SK-N-SH (cell line): Measurements from ENCODE around the gene RSRC1. TPM values are rescaled to one million over a fixed set of nuclear protein-coding genes. Genes with fewer than 3 reads are reported as not detected.
A peak's percentile ranks its signal among the peaks of the same experiment; 100 is the strongest.

Experiments
- CTCF ChIA-PET: fragments of 300-600, 350-600 bp; formaldehyde crosslinking; extraction: SDS; loops from one replicate; lab custom pipeline; 2021; lab: Yijun Ruan, JAX
- POLR2A ChIA-PET: fragments of 350-600 bp; sonication (Branson Sonifier 250); formaldehyde crosslinking; extraction: SDS; loops from one replicate; lab custom pipeline; 2020; ENCODE audit warnings: antibody characterized with exemption, inconsistent platforms; lab: Yijun Ruan, JAX
- DNase-seq: peaks from one replicate; pipeline ENCODE4 v3.0.0; 2012
- H2AFZ ChIP-seq: fragments of 200-600 bp; sonication (generic); 2 replicates; pipeline ENCODE4 v1.8.1; 2016; ENCODE audit warnings: antibody characterized with exemption, mild to moderate bottlenecking, low read depth
- H3F3A ChIP-seq: fragments of 200-600 bp; sonication (generic); replicated peaks from 2 replicates; pipeline ENCODE3; 2016; ENCODE audit warnings: antibody characterized with exemption, mild to moderate bottlenecking; ENCODE audit not compliant: insufficient read depth
- H3K27ac ChIP-seq, 2 experiments: fragments of 200-500 bp in 1 of 2; fragments of 200-600 bp in 1 of 2; sonication (Bioruptor generic) in 1 of 2; sonication (generic), shearing (Covaris generic) in 1 of 2; 2 replicates each; pipeline versions ENCODE4 v1.5.1 to v1.6.1; 2014 to 2016; ENCODE audit warnings: low read depth in 2 of 2, inconsistent platforms in 1 of 2, low read length in 1 of 2, mild to moderate bottlenecking in 1 of 2, mixed read lengths in 1 of 2
- H3K27me3 ChIP-seq: fragments of 200-600 bp; sonication (generic), shearing (Covaris generic); 2 replicates; pipeline ENCODE4 v1.6.1; 2016; ENCODE audit warnings: mixed run types; ENCODE audit not compliant: insufficient read depth
- H3K36me3 ChIP-seq, 2 experiments: fragments of 200-500 bp in 1 of 2; fragments of 200-600 bp in 1 of 2; sonication (Bioruptor generic) in 1 of 2; sonication (generic) in 1 of 2; replicated peaks in 1 of 2; 2 replicates each; pipeline versions ENCODE3 to v1.5.1; 2014 to 2016; ENCODE audit warnings: low read length in 1 of 2, mild to moderate bottlenecking in 1 of 2; ENCODE audit not compliant: insufficient read depth in 2 of 2, control insufficient read depth in 1 of 2
- H3K4me1 ChIP-seq, 2 experiments: fragments of 200-500 bp in 1 of 2; fragments of 200-600 bp in 1 of 2; sonication (Bioruptor generic) in 1 of 2; sonication (generic), shearing (Covaris generic) in 1 of 2; 2 replicates each; pipeline versions ENCODE4 v1.5.1 to v1.6.1; 2014 to 2016; ENCODE audit warnings: low read depth in 1 of 2, low read length in 1 of 2, mixed run types in 1 of 2; ENCODE audit not compliant: insufficient read depth in 2 of 2, control insufficient read depth in 1 of 2
- H3K4me2 ChIP-seq: fragments of 200-600 bp; sonication (generic), shearing (Covaris generic); 2 replicates; pipeline ENCODE4 v1.6.1; 2017; ENCODE audit warnings: mixed run types
- H3K4me3 ChIP-seq, 2 experiments: fragments of 200-500 bp in 1 of 2; fragments of 200-600 bp in 1 of 2; sonication (Bioruptor generic) in 1 of 2; sonication (generic), shearing (Covaris generic) in 1 of 2; 2 replicates each; pipeline versions ENCODE4 v1.5.1 to v1.8.1; 2014 to 2016; ENCODE audit warnings: low read depth in 2 of 2, inconsistent platforms in 1 of 2, low read length in 1 of 2, mild to moderate bottlenecking in 1 of 2, mixed read lengths in 1 of 2, moderate library complexity in 1 of 2
- H3K79me2 ChIP-seq: fragments of 200-600 bp; sonication (generic); 2 replicates; pipeline ENCODE4 v1.8.1; 2017; ENCODE audit warnings: mild to moderate bottlenecking; ENCODE audit not compliant: insufficient read depth
- H3K9ac ChIP-seq: fragments of 200-600 bp; sonication (generic); 2 replicates; pipeline ENCODE4 v1.6.1; 2017; ENCODE audit warnings: mixed run types
- H3K9me2 ChIP-seq: fragments of 200-600 bp; sonication (generic); 2 replicates; pipeline ENCODE4 v1.6.1; 2017; ENCODE audit warnings: mixed run types
- H3K9me3 ChIP-seq: fragments of 200-600 bp; sonication (generic); 2 replicates; pipeline ENCODE4 v1.6.1; 2017; ENCODE audit warnings: mixed run types, mild to moderate bottlenecking, moderate library complexity
- H4K20me1 ChIP-seq: fragments of 200-600 bp; sonication (generic); 2 replicates; pipeline ENCODE4 v1.6.1; 2017; ENCODE audit warnings: mild to moderate bottlenecking, mixed run types; ENCODE audit not compliant: insufficient read depth
- EP300 ChIP-seq, 2 experiments: IDR thresholded peaks; 2 replicates each; pipeline versions ENCODE4 v1.4.0 to v1.6.1; 2012; ENCODE audit warnings: borderline replicate concordance in 1 of 2, low read depth in 1 of 2, low read length in 1 of 2
- FOXM1 ChIP-seq: IDR thresholded peaks from 2 replicates; pipeline ENCODE4 v1.4.0; 2012; ENCODE audit warnings: low read depth, mild to moderate bottlenecking
- JUND ChIP-seq: IDR thresholded peaks from 2 replicates; pipeline ENCODE4 v1.4.0; 2012
- NFIC ChIP-seq: IDR thresholded peaks from 2 replicates; pipeline ENCODE4 v1.4.0; 2012; ENCODE audit warnings: borderline replicate concordance
- NRF1 ChIP-seq: IDR thresholded peaks from 2 replicates; pipeline ENCODE4 v1.6.1; 2012; ENCODE audit warnings: low read depth, mild to moderate bottlenecking, low read length
- RXRA ChIP-seq: IDR thresholded peaks from 2 replicates; pipeline ENCODE4 v1.4.0; 2012; ENCODE audit warnings: low read depth, mild to moderate bottlenecking, borderline replicate concordance
- TCF12 ChIP-seq: IDR thresholded peaks from 2 replicates; pipeline ENCODE4 v1.4.0; 2012
- ZBTB33 ChIP-seq: IDR thresholded peaks from 2 replicates; pipeline ENCODE4 v1.4.0; 2012; ENCODE audit warnings: low read depth, borderline replicate concordance
- WGBS: methylation state at CpG from one replicate; pipeline ENCODE4 v1.1.6; 2017; ENCODE audit warnings: low lambda C conversion rate; 5-methylcytosine and 5-hydroxymethylcytosine counted together
- polyA plus RNA-seq, 3 experiments: library from polyadenylated mRNA; depleted of rRNA; stranded (reverse); fragments of >200 nt; gene quantifications; 2 replicates each; pipeline ENCODE4 v1.2.3, GENCODE V29; 2012
- TF ChIP-seq, protein P1 (sequence below): IDR thresholded peaks from 2 replicates; pipeline ENCODE4 v1.4.0; 2012; ENCODE audit warnings: low read depth, borderline replicate concordance
- TF ChIP-seq, protein P2 (sequence below): IDR thresholded peaks from 2 replicates; pipeline ENCODE4; 2012

The RSRC1 gene
- polyA plus RNA-seq, 1 of the 3 experiments (the other 2 are of a cell fraction) = 4.5 TPM

DNA sequence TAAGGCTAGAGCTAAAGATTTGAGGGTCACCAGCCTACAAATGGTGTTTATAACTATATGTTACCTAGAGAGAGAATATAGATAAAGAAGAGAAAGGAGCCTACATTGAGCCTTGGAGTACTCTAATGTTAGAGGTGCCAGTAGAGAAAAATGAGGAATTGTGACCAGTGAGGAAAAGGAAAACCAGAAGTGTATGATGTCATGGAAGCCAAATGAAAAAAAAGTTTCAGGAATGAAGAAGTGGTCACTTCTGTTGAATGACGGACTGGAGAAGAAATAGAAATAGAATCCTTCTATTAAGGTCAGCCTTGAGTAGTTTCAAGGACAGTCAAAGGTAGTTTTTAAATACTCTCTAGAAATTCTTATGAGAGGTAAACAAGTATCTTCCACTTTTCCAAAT lies 409.9 kb downstream of the RSRC1 start:
- Histone ChIP-seq H3K36me3 (no peaks in the 10 kb centered on the region), H2AFZ (no peak overlapping the region), H3K27ac (no peak overlapping the region; a peak in 1 of 4 replicates), H3K27me3 (no peaks in the 10 kb centered on the region), H3K9me2 (no peaks in the 10 kb centered on the region), H3F3A (peaks cover 7% of the 10 kb centered on the region), H3K4me2 (no peak overlapping the region), H3K4me3 (no peak overlapping the region), H3K79me2 (no peaks in the 10 kb centered on the region; the same call in 1 of the 2 replicates), H4K20me1 (no peaks in the 10 kb centered on the region), H3K9me3 (no peaks in the 10 kb centered on the region), H3K9ac (no peak overlapping the region), H3K4me1 (no peaks in the 10 kb centered on the region; a peak in 2 of 4 replicates)
- POLR2A ChIA-PET = no interaction called here
- TF ChIP-seq JUND (no peak), ZBTB33 (no peak), NFIC (no peak), FOXM1 (no peak), NRF1 (no peak), TCF12 (no peak), EP300 (IDR thresholded peaks at IDR 0.05; ENCODE audit: borderline replicate concordance in 1 of 2, low read depth in 1 of 2, low read length in 1 of 2) (no peak)
- TF ChIP-seq, protein P1, sequence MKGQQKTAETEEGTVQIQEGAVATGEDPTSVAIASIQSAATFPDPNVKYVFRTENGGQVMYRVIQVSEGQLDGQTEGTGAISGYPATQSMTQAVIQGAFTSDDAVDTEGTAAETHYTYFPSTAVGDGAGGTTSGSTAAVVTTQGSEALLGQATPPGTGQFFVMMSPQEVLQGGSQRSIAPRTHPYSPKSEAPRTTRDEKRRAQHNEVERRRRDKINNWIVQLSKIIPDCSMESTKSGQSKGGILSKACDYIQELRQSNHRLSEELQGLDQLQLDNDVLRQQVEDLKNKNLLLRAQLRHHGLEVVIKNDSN = no peak
- CTCF ChIA-PET = interaction anchor here (0.9 kb wide), 2 partner anchors 8 to 12 kb away, joined by 3 read pairs; no protein-coding TSS in a partner anchor
- no peak for DNase-seq
- WGBS = 93% methylated on average over 1 of the region's 1 CpG

GRCh38 chr3:158520433-158520832 lies 410.5 kb downstream of the RSRC1 start:
- no peak for DNase-seq
- no peaks in the 10 kb centered on the region; the same call in 1 of the 2 replicates for H3K79me2 ChIP-seq
- peaks cover 7% of the 10 kb centered on the region for H3F3A ChIP-seq
- H3K4me2 ChIP-seq = no peak overlapping the region
- ChIA-PET CTCF (no interaction called here), POLR2A (no interaction called here)
- peak overlapping the region in 1 of 2 experiments; percentile 47; a peak in 1 of 4 replicates for H3K27ac ChIP-seq
- H2AFZ ChIP-seq = no peak overlapping the region
- TF ChIP-seq TCF12 = peak; percentile 54
- TF ChIP-seq, protein P2, sequence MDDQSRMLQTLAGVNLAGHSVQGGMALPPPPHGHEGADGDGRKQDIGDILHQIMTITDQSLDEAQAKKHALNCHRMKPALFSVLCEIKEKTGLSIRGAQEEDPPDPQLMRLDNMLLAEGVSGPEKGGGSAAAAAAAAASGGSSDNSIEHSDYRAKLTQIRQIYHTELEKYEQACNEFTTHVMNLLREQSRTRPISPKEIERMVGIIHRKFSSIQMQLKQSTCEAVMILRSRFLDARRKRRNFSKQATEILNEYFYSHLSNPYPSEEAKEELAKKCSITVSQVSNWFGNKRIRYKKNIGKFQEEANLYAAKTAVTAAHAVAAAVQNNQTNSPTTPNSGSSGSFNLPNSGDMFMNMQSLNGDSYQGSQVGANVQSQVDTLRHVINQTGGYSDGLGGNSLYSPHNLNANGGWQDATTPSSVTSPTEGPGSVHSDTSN = peak; percentile 55
- TF ChIP-seq RXRA = no peak
- 0 out of 2 replicates have a peak, but pooled peaks have one; percentile 15 for TF ChIP-seq JUND
- H3K9me2 ChIP-seq = no peaks in the 10 kb centered on the region
- H3K4me1 ChIP-seq = no peaks in the 10 kb centered on the region; a peak in 2 of 4 replicates
- no peaks in the 10 kb centered on the region for H3K9me3 ChIP-seq
- H4K20me1 ChIP-seq = no peaks in the 10 kb centered on the region
- H3K4me3 ChIP-seq = no peak overlapping the region
- no peaks in the 10 kb centered on the region for H3K27me3 ChIP-seq
- H3K9ac ChIP-seq = no peak overlapping the region
- H3K36me3 ChIP-seq = no peaks in the 10 kb centered on the region
